DND-41 (cell line): ENCODE data around the gene GPR17.
A peak's percentile ranks its signal among the peaks of the same experiment; 100 is the strongest.

Source experiments
- ATAC-seq: fragments of 200-7000 bp; cut with Tn5 transposase; 3 replicates; pipeline ENCODE4 v1.9.1; 2021; ENCODE audit warnings: low read depth; ENCODE audit not compliant: insufficient read depth
- DNase-seq: peaks from one replicate; pipeline ENCODE4 v3.0.0-alpha.2; 2020
- H2AFZ ChIP-seq: 2 replicates; pipeline ENCODE4 v1.6.0; 2012; ENCODE audit warnings: low read depth, low read length
- H3K27ac ChIP-seq: 2 replicates; pipeline ENCODE4 v1.5.1; 2012; ENCODE audit warnings: low read length, inconsistent platforms
- H3K27me3 ChIP-seq: fragments of 200-600 bp; sonication (generic); 2 replicates; pipeline ENCODE4 v1.6.0; 2012; ENCODE audit warnings: low read length, mild to moderate bottlenecking, inconsistent platforms; ENCODE audit not compliant: insufficient read depth, poor library complexity
- H3K36me3 ChIP-seq: 2 replicates; pipeline ENCODE4 v1.5.1; 2012; ENCODE audit warnings: low read length, inconsistent platforms; ENCODE audit not compliant: insufficient read depth
- H3K4me1 ChIP-seq: 2 replicates; pipeline ENCODE4 v1.5.1; 2012; ENCODE audit warnings: mild to moderate bottlenecking, low read length; ENCODE audit not compliant: insufficient read depth
- H3K4me2 ChIP-seq: 2 replicates; pipeline ENCODE4 v1.6.0; 2012; ENCODE audit warnings: mild to moderate bottlenecking, moderate library complexity, low read length, inconsistent platforms; ENCODE audit not compliant: insufficient read depth
- H3K4me3 ChIP-seq, 2 experiments: fragments of 200-600 bp in 1 of 2; shearing (Covaris generic) in 1 of 2; 2 replicates each; pipeline ENCODE4 v1.5.1; 2012 to 2016; ENCODE audit warnings: inconsistent platforms in 2 of 2, low read length in 2 of 2, mild to moderate bottlenecking in 2 of 2, low read depth in 1 of 2, moderate library complexity in 1 of 2
- H3K79me2 ChIP-seq: 2 replicates; pipeline ENCODE4 v1.6.0; 2012; ENCODE audit warnings: low read length, inconsistent platforms; ENCODE audit not compliant: insufficient read depth
- H3K9ac ChIP-seq: 2 replicates; pipeline ENCODE4 v1.6.0; 2012; ENCODE audit warnings: low read depth, mild to moderate bottlenecking, inconsistent platforms, low read length, moderate library complexity
- H3K9me3 ChIP-seq: 2 replicates; pipeline ENCODE4 v1.5.1; 2012; ENCODE audit warnings: low read length, moderate library complexity, mild to moderate bottlenecking, inconsistent platforms; ENCODE audit not compliant: insufficient read depth, severe bottlenecking
- H4K20me1 ChIP-seq: 2 replicates; pipeline ENCODE4 v1.6.0; 2012; ENCODE audit warnings: low read length; ENCODE audit not compliant: insufficient read depth
- EZH2 ChIP-seq: IDR thresholded peaks from 3 replicates; pipeline ENCODE4 v1.6.1; 2012; ENCODE audit warnings: borderline replicate concordance, low read depth, mild to moderate bottlenecking, moderate library complexity, low read length, inconsistent platforms; ENCODE audit not compliant: severe bottlenecking
- TF ChIP-seq, protein P1 (sequence below): IDR thresholded peaks from 2 replicates; pipeline ENCODE4 v1.5.1; 2012; ENCODE audit warnings: borderline replicate concordance, low read length, moderate library complexity, mild to moderate bottlenecking; ENCODE audit not compliant: poor library complexity, severe bottlenecking; ENCODE audit errors: extremely low read depth

Gene GPR17

GRCh38 chr2:127695491-127696472 lies 49.8 kb downstream of the GPR17 start:
- no peak for ATAC-seq
- TF ChIP-seq EZH2, result no peak
- TF ChIP-seq, protein P1, sequence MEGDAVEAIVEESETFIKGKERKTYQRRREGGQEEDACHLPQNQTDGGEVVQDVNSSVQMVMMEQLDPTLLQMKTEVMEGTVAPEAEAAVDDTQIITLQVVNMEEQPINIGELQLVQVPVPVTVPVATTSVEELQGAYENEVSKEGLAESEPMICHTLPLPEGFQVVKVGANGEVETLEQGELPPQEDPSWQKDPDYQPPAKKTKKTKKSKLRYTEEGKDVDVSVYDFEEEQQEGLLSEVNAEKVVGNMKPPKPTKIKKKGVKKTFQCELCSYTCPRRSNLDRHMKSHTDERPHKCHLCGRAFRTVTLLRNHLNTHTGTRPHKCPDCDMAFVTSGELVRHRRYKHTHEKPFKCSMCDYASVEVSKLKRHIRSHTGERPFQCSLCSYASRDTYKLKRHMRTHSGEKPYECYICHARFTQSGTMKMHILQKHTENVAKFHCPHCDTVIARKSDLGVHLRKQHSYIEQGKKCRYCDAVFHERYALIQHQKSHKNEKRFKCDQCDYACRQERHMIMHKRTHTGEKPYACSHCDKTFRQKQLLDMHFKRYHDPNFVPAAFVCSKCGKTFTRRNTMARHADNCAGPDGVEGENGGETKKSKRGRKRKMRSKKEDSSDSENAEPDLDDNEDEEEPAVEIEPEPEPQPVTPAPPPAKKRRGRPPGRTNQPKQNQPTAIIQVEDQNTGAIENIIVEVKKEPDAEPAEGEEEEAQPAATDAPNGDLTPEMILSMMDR, result peak; percentile 22
- H3K79me2 ChIP-seq, result peaks cover 3% of the 10 kb centered on the region
- H3K27me3 ChIP-seq, result no peaks in the 10 kb centered on the region
- peaks cover 8% of the 10 kb centered on the region for H3K4me1 ChIP-seq
- H2AFZ ChIP-seq, result no peak overlapping the region
- H3K9me3 ChIP-seq, result peaks cover 9% of the 10 kb centered on the region
- no peaks in the 10 kb centered on the region for H3K36me3 ChIP-seq
- no peak overlapping the region for H3K27ac ChIP-seq
- H3K4me3 ChIP-seq, result no peak overlapping the region
- H4K20me1 ChIP-seq, result no peaks in the 10 kb centered on the region
- H3K9ac ChIP-seq, result no peak overlapping the region
- no peak overlapping the region for H3K4me2 ChIP-seq
- no peak for DNase-seq

DNA sequence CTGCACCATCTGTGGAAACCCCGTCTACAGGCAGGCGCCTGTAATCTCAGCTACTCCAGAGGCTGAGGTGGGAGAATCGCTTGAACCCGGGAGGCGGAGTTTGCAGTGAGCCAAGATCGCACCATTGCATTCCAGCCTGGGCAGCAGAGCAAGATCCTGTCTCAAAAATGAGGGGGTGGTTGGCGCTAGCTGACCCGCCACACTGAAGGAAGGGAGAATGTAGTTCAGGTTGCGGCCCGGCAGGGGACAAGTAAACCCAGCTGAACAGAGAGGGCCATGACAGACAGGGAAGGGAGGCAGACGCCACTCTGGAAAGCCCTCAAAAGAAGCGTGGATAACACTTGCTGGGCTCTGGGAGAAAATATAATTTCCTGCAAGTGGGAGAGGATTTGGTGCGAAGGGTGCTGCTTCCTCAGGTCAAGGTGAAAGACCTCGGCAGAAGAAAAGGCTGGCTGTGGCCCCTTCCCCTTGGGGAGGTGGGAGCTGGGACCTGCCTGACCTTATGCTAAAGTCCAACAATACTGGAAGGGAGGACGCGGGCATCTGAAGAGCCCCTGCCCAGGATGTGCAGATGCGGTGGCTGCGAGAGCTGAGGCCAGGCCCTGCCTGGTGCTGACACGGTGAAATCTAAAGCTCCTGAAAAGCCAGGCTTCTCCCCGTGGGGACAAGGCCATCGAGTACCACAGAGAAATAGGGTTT lies 51.7 kb downstream of the GPR17 start:
- no peak for ATAC-seq
- TF ChIP-seq, protein P1, result no peak
- TF ChIP-seq EZH2, result no peak
- H2AFZ ChIP-seq, result no peak overlapping the region
- no peaks in the 10 kb centered on the region for H3K9me3 ChIP-seq
- no peaks in the 10 kb centered on the region; the same call in 1 of the 2 replicates for H3K36me3 ChIP-seq
- H3K27ac ChIP-seq, result no peak overlapping the region
- no peaks in the 10 kb centered on the region for H3K27me3 ChIP-seq
- H4K20me1 ChIP-seq, result no peaks in the 10 kb centered on the region
- no peak for DNase-seq
- H3K79me2 ChIP-seq, result peaks cover 19% of the 10 kb centered on the region
- peaks cover 16% of the 10 kb centered on the region for H3K4me1 ChIP-seq
- no peak overlapping the region for H3K9ac ChIP-seq
- no peak overlapping the region for H3K4me3 ChIP-seq
- H3K4me2 ChIP-seq, result no peak overlapping the region

DNA sequence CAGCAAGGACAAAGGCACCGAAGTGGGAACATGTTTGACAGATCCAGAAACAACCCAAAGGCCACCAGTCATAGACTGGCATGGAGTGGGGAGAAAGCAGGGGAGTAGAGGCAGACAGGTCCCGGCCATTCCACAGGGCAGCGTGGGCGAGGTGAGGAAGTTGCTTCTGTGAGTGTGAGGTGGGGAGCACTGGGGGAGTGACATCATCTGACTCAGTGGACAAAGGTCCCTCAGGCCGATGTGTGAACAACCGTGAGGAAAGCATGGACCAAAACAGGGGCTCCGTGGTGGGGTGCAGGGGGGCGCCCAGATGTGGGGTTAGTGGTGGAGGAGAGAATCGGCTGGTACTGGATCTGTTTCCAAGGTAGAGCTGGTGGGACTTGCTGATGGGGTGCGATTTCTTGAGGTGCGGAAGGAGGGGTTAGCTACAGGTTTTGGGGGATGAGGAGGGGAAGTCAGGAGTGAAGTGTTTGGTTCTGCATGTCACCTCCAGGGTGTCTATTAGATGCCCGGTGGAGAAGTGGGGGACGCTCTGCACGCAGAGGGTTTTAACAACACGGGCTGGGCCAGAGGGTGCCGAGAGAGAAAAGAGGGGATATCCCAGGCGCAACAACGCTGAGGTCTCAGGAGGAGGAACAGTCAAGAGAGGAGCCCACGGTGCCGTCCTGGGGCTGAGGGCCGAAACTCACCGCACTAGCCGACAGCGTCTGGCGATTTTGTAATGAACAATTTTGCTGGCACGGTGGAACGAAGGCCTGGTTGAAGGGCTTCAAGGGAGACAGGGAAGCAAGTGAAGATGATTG lies 52.8 kb downstream of the GPR17 start:
- H3K4me3 ChIP-seq, result no peak overlapping the region
- H3K27me3 ChIP-seq, result no peaks in the 10 kb centered on the region
- DNase-seq (no peak), ATAC-seq (no peak)
- no peak overlapping the region for H3K9ac ChIP-seq
- no peak overlapping the region for H3K27ac ChIP-seq
- peaks cover 27% of the 10 kb centered on the region for H3K4me1 ChIP-seq
- peaks cover 6% of the 10 kb centered on the region for H3K36me3 ChIP-seq
- H3K4me2 ChIP-seq, result no peak overlapping the region
- H3K9me3 ChIP-seq, result no peaks in the 10 kb centered on the region
- H2AFZ ChIP-seq, result no peak overlapping the region
- TF ChIP-seq EZH2, result no peak
- TF ChIP-seq, protein P1, result no peak
- H4K20me1 ChIP-seq, result peaks cover 5% of the 10 kb centered on the region; the same call in 1 of the 2 replicates
- H3K79me2 ChIP-seq, result peaks cover 30% of the 10 kb centered on the region
